Neuronal stem cell (in vitro differentiated cells): Measurements from ENCODE around the gene MACROH2A1.

Experiments used
- DNase-seq: peaks from one replicate; pipeline ENCODE4 v3.0.0-alpha.2; 2013; ENCODE audit warnings: low spot score
- H2AFZ ChIP-seq: one replicate; pipeline ENCODE4 v1.6.1; 2013; ENCODE audit warnings: mild to moderate bottlenecking, low read length, inconsistent platforms
- H2AK5ac ChIP-seq: 2 replicates; pipeline ENCODE4 v1.6.1; 2013; ENCODE audit warnings: low read depth, mild to moderate bottlenecking, inconsistent platforms, low read length, moderate library complexity, mixed read lengths
- H2BK120ac ChIP-seq: 2 replicates; pipeline ENCODE4 v1.6.1; 2013; ENCODE audit warnings: low read depth, mild to moderate bottlenecking, inconsistent platforms, low read length, moderate library complexity, mixed read lengths
- H2BK12ac ChIP-seq: one replicate; pipeline ENCODE4 v1.6.1; 2013; ENCODE audit warnings: low read length, inconsistent platforms
- H2BK15ac ChIP-seq: 2 replicates; pipeline ENCODE4 v1.6.1; 2013; ENCODE audit warnings: mild to moderate bottlenecking, low read length, inconsistent platforms, mixed read lengths
- H2BK5ac ChIP-seq: one replicate; pipeline ENCODE4 v1.6.1; 2013; ENCODE audit warnings: inconsistent platforms, mild to moderate bottlenecking, low read length, moderate library complexity
- H3K14ac ChIP-seq: one replicate; pipeline ENCODE4 v1.6.1; 2013; ENCODE audit warnings: low read length, inconsistent platforms
- H3K18ac ChIP-seq: 2 replicates; pipeline ENCODE4 v1.6.1; 2013; ENCODE audit warnings: low read length, inconsistent platforms
- H3K23ac ChIP-seq: 2 replicates; pipeline ENCODE4 v1.6.1; 2013; ENCODE audit warnings: low read depth, mild to moderate bottlenecking, mixed read lengths, low read length, inconsistent platforms; ENCODE audit not compliant: poor library complexity
- H3K27ac ChIP-seq: replicated peaks from 3 replicates; pipeline ENCODE4 v1.5.1; 2013; ENCODE audit warnings: low read length, inconsistent platforms
- H3K27me3 ChIP-seq, 3 experiments: 2 replicates each; pipeline ENCODE4 v1.6.1; 2013; ENCODE audit warnings: low read length in 3 of 3, mild to moderate bottlenecking in 2 of 3, inconsistent platforms in 1 of 3, low read depth in 1 of 3, mixed read lengths in 1 of 3, moderate library complexity in 1 of 3; ENCODE audit not compliant: control insufficient read depth in 3 of 3, insufficient read depth in 3 of 3
- H3K36me3 ChIP-seq, 2 donors: replicated peaks in 1 of 2; 2 replicates each; pipeline ENCODE4 v1.6.1; 2013; ENCODE audit warnings: low read length in 2 of 2; ENCODE audit not compliant: control insufficient read depth in 2 of 2, insufficient read depth in 2 of 2
- H3K4ac ChIP-seq: 2 replicates; pipeline ENCODE4 v1.6.1; 2013; ENCODE audit warnings: inconsistent platforms, mild to moderate bottlenecking, low read length, moderate library complexity
- H3K4me1 ChIP-seq, 2 donors: 1 replicate in 1 of 2; 2 replicates in 1 of 2; pipeline ENCODE4 v1.6.1; 2013; ENCODE audit warnings: low read length in 2 of 2, low read depth in 1 of 2; ENCODE audit not compliant: control insufficient read depth in 2 of 2, insufficient read depth in 1 of 2
- H3K4me2 ChIP-seq: one replicate; pipeline ENCODE4 v1.6.1; 2013; ENCODE audit warnings: mild to moderate bottlenecking, low read length, inconsistent platforms; ENCODE audit not compliant: insufficient read depth, poor library complexity, severe bottlenecking
- H3K4me3 ChIP-seq, 2 donors: 2 replicates each; pipeline ENCODE4 v1.5.1; 2013; ENCODE audit warnings: low read length in 2 of 2, mild to moderate bottlenecking in 2 of 2, inconsistent platforms in 1 of 2, moderate library complexity in 1 of 2
- H3K79me1 ChIP-seq: one replicate; pipeline ENCODE4 v1.6.1; 2013; ENCODE audit warnings: low read depth, mild to moderate bottlenecking, inconsistent platforms, low read length, moderate library complexity
- H3K9ac ChIP-seq: one replicate; pipeline ENCODE4 v1.6.1; 2013; ENCODE audit warnings: mild to moderate bottlenecking, low read depth, low read length, inconsistent platforms; ENCODE audit not compliant: poor library complexity
- H3K9me3 ChIP-seq, 2 donors: replicated peaks in 1 of 2; 2 replicates each; pipeline versions ENCODE3 to v1.6.1; 2013; ENCODE audit warnings: low read length in 2 of 2, mild to moderate bottlenecking in 2 of 2, inconsistent platforms in 1 of 2, low read depth in 1 of 2, mixed read lengths in 1 of 2, moderate library complexity in 1 of 2; ENCODE audit not compliant: control insufficient read depth in 2 of 2, insufficient read depth in 1 of 2
- H4K8ac ChIP-seq: one replicate; pipeline ENCODE4 v1.6.1; 2013; ENCODE audit warnings: low read depth, mild to moderate bottlenecking, inconsistent platforms, low read length, moderate library complexity
- H4K91ac ChIP-seq: one replicate; pipeline ENCODE4 v1.6.1; 2013; ENCODE audit warnings: low read length, low read depth, mild to moderate bottlenecking, inconsistent platforms; ENCODE audit not compliant: poor library complexity
- WGBS, 2 donors: extraction: QIAGEN DNeasy Blood & Tissue Kit; methylation state at CpG; one replicate each; pipeline ENCODE4 v1.1.7; 2013; ENCODE audit warnings: missing lambda C conversion rate in 2 of 2, mixed read lengths in 1 of 2; ENCODE audit not compliant: insufficient read length in 2 of 2, insufficient replicate concordance in 1 of 2; ENCODE audit errors: extremely low coverage in 2 of 2; 5-methylcytosine and 5-hydroxymethylcytosine counted together

MACROH2A1 gene

DNA sequence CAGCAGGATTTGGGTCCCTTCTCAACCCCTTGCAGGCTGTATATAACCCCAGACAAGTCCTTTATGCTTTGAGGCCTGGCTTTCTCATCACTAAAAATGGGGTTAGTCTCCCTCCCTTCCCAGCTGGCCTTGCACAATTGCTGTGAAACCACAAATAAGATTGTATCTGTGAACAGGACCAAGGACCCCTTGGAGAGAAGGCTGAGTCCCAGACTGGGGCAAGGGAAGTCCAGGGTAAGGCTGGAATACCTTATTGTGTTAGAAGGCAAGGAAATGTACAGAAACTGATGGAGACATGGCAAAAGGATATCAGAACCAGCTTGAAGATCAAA lies 11.4 kb downstream of the MACROH2A1 start:
- H3K18ac ChIP-seq: no peak overlapping the region
- no peak overlapping the region for H3K4me3 ChIP-seq
- no peak overlapping the region for H3K14ac ChIP-seq
- H3K4ac ChIP-seq: no peak overlapping the region
- H3K23ac ChIP-seq: no peak overlapping the region
- H2BK5ac ChIP-seq: no peak overlapping the region
- H2BK12ac ChIP-seq: no peak overlapping the region
- peaks cover 46 to 100% of the 10 kb centered on the region in 2 donors for H3K36me3 ChIP-seq
- no peak overlapping the region for H2BK120ac ChIP-seq
- H3K4me2 ChIP-seq: no peak overlapping the region
- H4K8ac ChIP-seq: no peak overlapping the region
- DNase-seq: no peak
- no peaks in the 10 kb centered on the region for H3K9me3 ChIP-seq
- H3K27ac ChIP-seq: no peak overlapping the region
- H2AFZ ChIP-seq: no peak overlapping the region
- H3K27me3 ChIP-seq: no peaks in the 10 kb centered on the region
- peaks cover 0 to 10% of the 10 kb centered on the region in 2 donors for H3K4me1 ChIP-seq
- H3K79me1 ChIP-seq: peaks cover 22% of the 10 kb centered on the region
- no peak overlapping the region for H2AK5ac ChIP-seq
- H4K91ac ChIP-seq: no peak overlapping the region
- H3K9ac ChIP-seq: no peak overlapping the region
- no peak overlapping the region for H2BK15ac ChIP-seq

DNA sequence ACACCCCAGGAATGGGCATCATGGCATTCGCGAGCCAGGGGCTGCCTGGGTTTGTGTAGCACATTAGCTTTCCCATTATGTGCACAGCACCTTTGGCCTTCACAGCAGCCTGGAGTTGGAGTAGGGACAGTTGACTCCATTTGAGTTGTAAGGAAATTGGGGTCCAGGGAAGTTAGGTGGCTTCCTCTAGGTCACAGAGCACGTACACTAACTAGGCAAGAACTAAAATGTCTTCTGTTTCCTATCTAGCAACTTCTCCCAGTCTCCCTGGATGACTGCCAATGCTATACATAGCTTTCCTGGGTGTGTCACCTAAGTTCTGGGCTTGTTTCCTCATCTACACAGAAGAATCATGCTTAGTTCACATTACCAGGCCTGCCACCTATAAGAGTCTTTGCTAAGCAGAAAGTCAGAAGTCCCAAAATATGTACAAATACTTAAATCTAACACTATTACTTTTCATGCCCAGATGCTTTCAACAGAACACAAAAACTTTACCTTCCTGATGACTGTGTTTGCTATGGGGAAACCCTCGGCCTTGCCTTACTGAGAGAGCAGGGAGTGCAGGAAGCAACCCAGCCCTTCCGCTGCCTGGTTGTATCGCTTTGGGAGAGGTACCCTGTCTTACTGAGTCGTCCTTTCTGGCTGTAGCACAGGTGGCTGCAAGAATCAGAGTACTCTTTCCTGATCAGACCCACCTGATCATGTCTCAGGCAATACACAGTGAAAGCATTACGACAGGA lies 12.0 kb downstream of the MACROH2A1 start:
- no peak for DNase-seq
- Histone ChIP-seq H3K36me3 (peaks cover 47 to 100% of the 10 kb centered on the region in 2 donors), H2AK5ac (no peak overlapping the region), H3K79me1 (peaks cover 22% of the 10 kb centered on the region), H3K4me3 (no peak overlapping the region), H2BK12ac (no peak overlapping the region), H3K4ac (no peak overlapping the region), H4K91ac (no peak overlapping the region), H3K9me3 (no peaks in the 10 kb centered on the region), H3K27ac (no peak overlapping the region), H2BK5ac (no peak overlapping the region), H3K18ac (no peak overlapping the region), H2BK120ac (no peak overlapping the region), H2AFZ (no peak overlapping the region), H4K8ac (no peak overlapping the region), H3K27me3 (no peaks in the 10 kb centered on the region), H2BK15ac (no peak overlapping the region), H3K14ac (no peak overlapping the region), H3K4me2 (no peak overlapping the region), H3K23ac (no peak overlapping the region), H3K4me1 (peaks cover 0 to 10% of the 10 kb centered on the region in 2 donors), H3K9ac (no peak overlapping the region)
- WGBS, 2 donors: no CpG with 5 or more reads among the region's 8 CpGs

DNA sequence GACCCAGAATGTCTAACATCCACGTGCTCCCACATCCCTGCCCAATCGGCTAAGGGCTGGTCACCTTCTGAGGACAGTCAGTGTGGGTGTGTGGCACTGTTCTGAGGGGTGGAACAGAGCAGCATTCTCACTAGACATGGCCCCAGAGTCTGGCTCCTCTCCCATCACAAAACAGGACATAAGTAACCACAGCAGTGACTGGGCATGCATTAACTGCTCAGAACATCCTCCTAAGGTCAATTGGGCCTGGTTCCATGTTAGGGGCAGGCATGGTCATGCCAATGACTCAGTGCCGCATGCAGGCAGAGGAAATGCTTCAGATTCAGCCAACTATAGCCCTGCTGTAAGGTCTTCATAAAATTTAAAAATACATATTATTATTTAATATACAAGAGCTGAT lies 12.9 kb downstream of the MACROH2A1 start:
- Histone ChIP-seq H2BK120ac (no peak overlapping the region), H2AFZ (no peak overlapping the region), H4K91ac (no peak overlapping the region), H3K4ac (no peak overlapping the region), H2BK15ac (no peak overlapping the region), H3K18ac (no peak overlapping the region), H4K8ac (no peak overlapping the region), H3K14ac (no peak overlapping the region), H3K4me3 (no peak overlapping the region), H3K27ac (no peak overlapping the region), H3K23ac (no peak overlapping the region), H3K9me3 (no peaks in the 10 kb centered on the region), H3K36me3 (peaks cover 45 to 100% of the 10 kb centered on the region in 2 donors), H2BK12ac (no peak overlapping the region), H3K4me2 (no peak overlapping the region), H3K79me1 (peaks cover 22% of the 10 kb centered on the region), H2BK5ac (no peak overlapping the region), H3K4me1 (peaks cover 0 to 1% of the 10 kb centered on the region in 2 donors), H3K27me3 (no peaks in the 10 kb centered on the region), H3K9ac (no peak overlapping the region), H2AK5ac (no peak overlapping the region)
- no peak for DNase-seq
- no CpG with 5 or more reads among the region's 3 CpGs for WGBS, 2 donors

DNA sequence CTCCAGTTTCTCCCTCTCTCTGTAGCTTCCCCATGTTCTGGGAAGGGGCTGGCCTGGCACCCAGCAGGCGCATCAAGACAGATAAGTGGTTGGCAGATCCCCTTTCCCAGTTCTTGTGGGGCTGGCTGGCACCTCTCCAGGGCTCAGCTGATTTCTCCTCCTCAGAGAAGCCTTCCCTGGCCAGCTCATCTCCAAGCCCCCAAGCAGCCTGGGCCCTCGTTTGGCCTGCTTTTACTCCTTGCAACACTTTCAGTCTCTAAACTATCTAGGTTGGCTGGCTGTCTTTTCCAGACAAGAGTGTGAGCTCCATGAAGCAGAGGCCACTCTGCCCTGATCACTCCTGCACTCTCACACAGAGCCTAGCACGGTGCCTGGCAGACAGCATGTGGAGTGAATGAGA lies 13.5 kb downstream of the MACROH2A1 start:
- no peak overlapping the region for H3K23ac ChIP-seq
- H3K4me2 ChIP-seq: no peak overlapping the region
- no peak overlapping the region for H2BK12ac ChIP-seq
- H3K79me1 ChIP-seq: peaks cover 22% of the 10 kb centered on the region
- no peak overlapping the region for H3K18ac ChIP-seq
- H4K8ac ChIP-seq: no peak overlapping the region
- H2AK5ac ChIP-seq: no peak overlapping the region
- H2BK5ac ChIP-seq: no peak overlapping the region
- H3K27me3 ChIP-seq: no peaks in the 10 kb centered on the region
- H3K36me3 ChIP-seq: peaks cover 45 to 100% of the 10 kb centered on the region in 2 donors
- H3K9ac ChIP-seq: no peak overlapping the region
- no peak overlapping the region for H2BK15ac ChIP-seq
- DNase-seq: no peak
- H4K91ac ChIP-seq: peak overlapping the region; percentile 25
- H2BK120ac ChIP-seq: no peak overlapping the region
- no peak overlapping the region for H3K27ac ChIP-seq
- no peak overlapping the region for H3K14ac ChIP-seq
- H3K4me1 ChIP-seq: no peaks in the 10 kb centered on the region
- no peak overlapping the region for H2AFZ ChIP-seq
- no peaks in the 10 kb centered on the region for H3K9me3 ChIP-seq
- no peak overlapping the region for H3K4me3 ChIP-seq
- no CpG with 5 or more reads among the region's 3 CpGs for WGBS, 2 donors
- H3K4ac ChIP-seq: no peak overlapping the region
